ENCODE data around the gene DNAJC6. TPM values are rescaled to one million over a fixed set of nuclear protein-coding genes. Genes with fewer than 3 reads are reported as not detected.
"Not testable (repeated sequence)": the region's sequence is repeated elsewhere in the genome, so short reads cannot be mapped to it uniquely, and the experiment has no call there.

DNAJC6 gene
- polyA plus RNA-seq, 4 donors, result 2.2 to 6.6 (median 6.0) TPM

DNA sequence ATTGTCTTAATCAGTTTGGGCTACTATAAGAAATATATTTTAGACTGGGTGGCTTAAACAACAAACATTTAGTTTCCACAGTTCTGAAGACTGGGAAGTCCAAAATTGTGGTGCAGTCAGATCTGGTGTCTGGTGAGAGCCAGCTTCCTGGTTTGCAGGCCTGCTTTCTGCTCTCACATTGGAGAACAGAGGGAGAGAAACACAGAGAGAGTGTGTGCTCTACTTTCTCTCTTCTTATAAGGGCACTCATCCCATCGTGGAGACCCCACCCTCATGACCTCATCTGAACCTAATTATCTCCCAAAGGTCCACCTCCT lies 115.2 kb downstream of the DNAJC6 start:
- DNase-seq (ENCODE audit: low read depth in 4 of 4, low spot score in 3 of 4), result no peak

DNA sequence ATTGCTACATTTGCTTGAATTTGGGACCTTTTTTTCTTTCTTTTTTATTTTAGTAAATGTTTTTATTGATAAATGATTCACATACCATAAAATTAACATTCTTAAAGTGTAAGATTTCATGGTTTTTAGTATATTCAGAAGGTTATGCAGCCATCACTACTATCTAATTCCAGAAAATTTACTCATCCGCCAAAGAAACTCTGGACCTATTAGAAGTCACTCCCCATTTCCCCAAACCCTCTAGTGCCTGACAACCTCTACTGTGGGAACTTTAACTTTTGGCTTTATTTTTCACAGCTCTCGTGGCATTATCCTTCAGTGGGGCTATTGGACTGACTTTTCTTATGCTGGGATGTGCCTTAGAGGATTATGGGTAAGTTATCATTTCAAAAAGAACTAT lies 115.7 kb downstream of the DNAJC6 start:
- no peak for DNase-seq (ENCODE audit: low read depth in 4 of 4, low spot score in 3 of 4)

DNA sequence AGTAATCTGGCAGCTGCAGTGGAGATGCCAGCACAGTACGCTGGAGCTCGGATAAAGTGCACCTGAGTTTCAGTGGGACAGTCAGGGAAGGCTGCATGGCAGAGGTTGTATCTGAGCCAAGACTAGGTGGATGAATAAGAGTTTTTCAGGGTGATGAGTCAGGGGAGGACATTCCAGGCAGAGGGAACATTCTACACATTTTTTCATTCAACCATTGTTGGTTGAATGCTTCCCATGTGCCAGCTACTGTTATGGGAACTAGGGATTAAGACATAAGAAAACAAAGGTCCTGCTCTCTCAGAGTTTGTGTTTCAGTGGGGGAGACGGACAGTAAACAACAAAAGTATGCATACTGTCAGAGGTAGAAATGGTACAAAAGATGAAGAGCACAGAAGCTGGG lies 116.4 kb downstream of the DNAJC6 start:
- no peak for DNase-seq (ENCODE audit: low read depth in 4 of 4, low spot score in 3 of 4)

DNA sequence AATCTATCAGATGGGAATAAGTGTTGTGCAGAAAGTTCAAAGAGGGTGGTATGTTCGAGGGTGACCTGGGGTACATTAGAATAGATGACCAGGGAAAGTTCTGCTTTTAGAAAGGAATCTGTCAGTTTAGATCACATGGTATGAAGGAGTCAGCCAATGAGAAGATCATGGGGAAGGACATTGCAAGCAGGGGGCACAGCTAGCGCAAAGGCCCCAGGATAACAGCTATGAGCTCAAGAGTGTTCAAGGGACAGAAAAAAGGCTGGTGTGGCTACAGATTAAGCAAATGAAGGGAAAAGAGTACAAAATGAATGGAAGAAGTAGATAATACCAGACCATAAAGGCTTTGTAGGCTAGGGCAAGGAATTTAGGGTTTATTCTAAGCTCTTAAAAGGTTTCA lies 119.7 kb downstream of the DNAJC6 start:
- no peak for DNase-seq (ENCODE audit: low read depth in 4 of 4, low spot score in 3 of 4)

DNA sequence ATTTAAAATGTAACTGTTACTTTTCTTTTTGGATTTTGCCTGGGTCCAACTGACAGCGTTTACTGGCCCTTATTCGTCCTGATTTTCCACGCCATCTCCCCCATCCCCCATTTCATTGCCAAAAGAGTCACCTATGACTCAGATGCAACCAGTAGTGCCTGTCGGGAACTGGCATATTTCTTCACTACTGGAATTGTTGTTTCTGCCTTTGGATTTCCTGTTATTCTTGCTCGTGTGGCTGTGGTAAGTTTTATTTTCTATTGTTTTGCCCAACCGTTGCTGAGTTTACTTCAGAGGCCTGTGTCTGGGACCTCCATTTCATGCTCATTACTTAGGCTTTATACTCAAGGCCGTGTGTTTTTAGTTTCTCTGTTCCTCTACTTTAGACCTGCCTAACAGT lies 120.5 kb downstream of the DNAJC6 start:
- DNase-seq (ENCODE audit: low read depth in 4 of 4, low spot score in 3 of 4), result no peak

DNA sequence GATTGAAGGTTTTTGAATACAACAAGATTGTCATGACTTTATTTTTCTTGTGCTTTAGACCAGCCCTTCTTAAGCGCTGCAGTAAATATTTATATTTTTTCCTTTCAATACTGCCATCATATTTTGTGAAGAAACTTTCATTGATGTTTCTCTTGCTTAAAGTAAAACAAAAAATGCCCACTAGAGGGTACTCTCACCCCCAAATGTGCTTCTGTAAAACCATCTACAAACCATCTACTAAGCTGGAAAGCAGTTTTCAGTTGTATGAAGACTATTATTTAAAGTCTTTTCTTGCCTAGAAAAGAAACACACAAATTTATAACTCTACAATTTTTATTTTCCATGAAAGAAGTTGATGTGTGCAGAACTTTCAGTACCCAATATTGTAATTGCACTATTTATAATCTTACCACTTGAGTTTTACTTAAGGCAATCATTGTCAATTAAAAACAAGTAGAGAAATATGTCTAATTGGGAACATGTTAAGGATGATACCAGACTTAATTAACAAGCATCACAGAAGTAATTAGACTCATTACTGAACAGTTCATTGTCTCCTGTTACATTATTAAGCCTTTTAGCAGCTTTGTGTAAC lies 121.9 kb downstream of the DNAJC6 start:
- DNase-seq (ENCODE audit: low read depth in 4 of 4, low spot score in 3 of 4), result no peak

DNA sequence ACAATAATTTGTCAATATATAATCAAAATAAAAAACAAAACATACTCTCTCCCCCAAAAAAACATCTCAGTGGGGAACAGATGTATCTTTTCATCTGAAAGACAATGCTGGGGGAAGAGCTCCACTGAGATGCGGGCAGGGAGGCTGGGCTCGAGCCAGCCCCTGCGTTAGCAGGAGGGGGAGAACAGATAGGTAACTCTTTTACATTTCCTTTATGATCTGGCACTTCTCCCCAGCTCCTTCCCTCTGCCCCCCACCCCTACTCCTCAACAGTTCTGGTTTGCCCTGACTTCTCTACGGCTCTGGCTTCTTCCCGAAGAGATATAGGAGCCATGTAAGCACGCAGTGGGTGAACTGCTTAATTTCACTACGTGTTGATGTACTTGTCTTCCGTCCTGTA lies 123.6 kb downstream of the DNAJC6 start:
- no peak for DNase-seq (ENCODE audit: low read depth in 4 of 4, low spot score in 3 of 4)

DNA sequence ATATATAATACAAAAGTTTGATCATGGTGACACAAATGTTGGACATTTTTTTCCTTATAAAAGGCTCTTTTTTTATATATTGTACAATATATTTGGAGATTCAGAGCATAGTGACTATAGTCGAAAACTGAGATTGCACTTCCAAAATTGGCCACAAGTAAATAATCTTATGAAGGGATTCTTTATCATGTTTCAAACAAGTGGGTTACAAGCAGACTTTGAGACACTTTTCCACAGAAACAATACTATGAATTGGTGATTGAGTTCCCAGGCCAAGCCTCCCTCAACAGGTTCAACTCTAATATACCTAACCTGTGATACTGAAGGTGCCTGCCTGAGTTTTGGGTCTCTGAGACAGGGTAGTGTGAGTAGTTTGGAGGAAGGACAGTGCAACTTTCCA lies 124.9 kb downstream of the DNAJC6 start:
- no peak for DNase-seq (ENCODE audit: low read depth in 4 of 4, low spot score in 3 of 4)

DNA sequence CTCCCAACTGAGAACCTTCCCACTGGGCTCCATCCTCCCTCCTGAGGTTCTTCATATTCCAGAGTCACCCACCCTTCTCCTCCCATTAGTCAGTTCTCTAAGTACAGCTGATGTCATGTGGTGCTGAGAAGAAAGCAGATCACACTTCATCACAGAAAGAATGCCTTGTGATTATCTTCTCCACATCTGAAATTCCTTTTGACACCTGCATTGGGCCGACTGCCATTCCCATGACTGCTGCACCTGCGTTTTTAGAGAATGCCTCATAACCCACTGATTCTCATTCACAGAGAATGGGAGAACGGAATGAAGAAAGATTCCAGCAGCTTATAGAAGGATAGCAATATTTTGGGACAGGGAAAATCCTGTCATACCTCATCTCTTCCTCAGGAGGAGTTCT lies 125.4 kb downstream of the DNAJC6 start:
- no peak for DNase-seq (ENCODE audit: low read depth in 4 of 4, low spot score in 3 of 4)

DNA sequence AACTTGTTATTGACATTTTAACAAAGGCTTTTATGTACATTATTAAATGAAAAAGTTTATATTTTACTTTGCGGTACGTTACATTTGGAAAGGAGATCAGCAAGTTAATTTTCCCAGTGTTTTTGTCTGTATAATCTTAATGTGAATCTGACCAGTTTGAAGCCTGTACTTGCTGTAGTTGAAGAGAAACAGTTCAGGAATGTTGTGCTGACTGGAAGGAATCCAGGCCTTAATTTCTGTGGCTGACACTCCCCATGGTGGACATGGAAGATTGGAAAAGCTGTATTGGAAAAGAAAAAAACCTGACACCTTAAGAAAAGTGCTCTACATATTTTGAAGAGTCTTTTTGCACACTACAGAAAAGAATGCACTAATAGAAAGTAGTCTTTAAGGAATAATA lies 126.6 kb downstream of the DNAJC6 start:
- no peak for DNase-seq (ENCODE audit: low read depth in 4 of 4, low spot score in 3 of 4)

DNA sequence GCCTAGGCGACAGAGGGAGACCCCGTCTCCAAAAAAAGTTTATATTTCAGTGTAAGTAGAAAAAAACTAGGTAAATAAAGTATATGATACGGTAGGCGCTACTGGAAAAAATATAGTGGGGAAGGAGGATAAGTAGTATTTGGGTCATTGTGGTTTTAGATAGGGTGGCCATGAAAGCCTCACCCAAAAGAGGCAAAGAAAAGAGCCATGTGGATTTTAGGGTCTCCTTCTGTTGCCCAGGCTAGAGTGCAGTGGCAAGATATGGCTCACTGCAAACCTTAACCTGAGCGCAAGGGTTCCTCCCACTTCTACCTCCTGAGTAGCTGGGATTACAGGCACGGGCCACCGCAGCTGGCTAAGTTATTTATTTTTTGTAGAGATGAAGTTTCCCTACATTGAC lies 128.3 kb downstream of the DNAJC6 start:
- DNase-seq (ENCODE audit: low read depth in 4 of 4, low spot score in 3 of 4), result no peak

DNA sequence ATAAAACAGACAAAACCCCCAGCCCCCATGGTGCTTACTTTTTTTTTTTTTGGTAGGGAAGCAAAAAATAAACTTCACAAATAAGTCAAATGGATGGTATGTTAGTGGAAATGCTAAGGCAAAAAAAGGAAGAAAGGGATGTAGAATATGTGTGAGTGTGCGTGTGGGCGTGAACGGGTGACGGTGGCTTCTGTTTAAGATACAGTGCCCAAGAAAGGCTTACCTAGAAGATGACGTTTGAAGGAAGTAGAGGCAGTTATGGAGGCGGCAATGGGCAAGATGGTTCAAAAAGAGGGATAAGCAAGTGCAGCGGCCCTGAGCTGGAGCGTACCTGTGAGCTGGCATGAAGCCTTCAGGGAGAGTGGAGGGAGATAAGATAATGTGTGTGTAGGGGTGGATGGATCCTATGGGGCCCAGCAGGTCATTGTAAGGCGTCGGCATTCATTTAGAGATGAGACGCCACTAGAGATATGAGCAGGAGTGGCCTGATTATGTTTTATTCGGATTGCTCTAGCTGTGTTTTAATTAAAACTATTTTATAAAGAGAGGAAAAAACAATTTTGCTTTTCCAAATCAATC lies 131.1 kb downstream of the DNAJC6 start:
- DNase-seq (ENCODE audit: low read depth in 4 of 4, low spot score in 3 of 4), result no peak

DNA sequence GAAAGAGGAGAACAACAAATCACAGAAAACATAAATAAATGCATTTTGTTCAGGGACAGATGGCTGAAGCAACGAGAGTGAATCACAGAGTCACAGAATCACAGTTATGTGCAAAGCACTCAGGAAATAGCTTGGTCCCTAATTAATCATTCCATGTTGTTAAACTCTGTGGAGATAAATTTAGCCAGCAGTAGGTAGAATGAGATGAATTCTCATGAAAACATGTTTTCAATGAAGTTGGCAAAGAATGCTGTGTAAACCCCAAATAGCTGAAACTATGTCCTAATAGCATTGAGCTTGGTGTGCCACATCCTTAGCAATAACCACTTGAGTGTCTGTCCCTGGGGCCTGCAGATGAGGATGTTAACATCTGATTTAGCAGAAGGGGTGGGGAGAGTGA lies 131.6 kb downstream of the DNAJC6 start:
- DNase-seq (ENCODE audit: low read depth in 4 of 4, low spot score in 3 of 4), result no peak

DNA sequence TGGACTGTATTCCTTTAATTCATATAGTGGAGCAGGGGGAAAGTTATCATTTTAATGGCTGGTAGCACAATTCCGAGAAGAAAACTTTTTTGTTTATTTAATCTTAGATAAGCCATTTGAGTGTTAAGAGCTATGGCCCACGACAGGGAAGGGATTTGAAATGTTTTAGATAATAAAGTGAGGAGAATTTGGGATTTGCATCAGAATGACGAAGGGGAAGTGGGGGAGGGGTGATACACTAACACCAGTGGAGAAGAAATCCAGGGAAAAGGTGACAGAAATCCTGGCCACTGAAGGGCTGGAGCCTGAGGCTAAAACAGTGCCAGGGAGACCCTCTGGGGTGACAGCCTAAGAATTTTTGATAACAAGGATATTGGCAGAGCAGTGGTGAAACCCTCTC lies 132.1 kb downstream of the DNAJC6 start:
- no peak for DNase-seq (ENCODE audit: low read depth in 4 of 4, low spot score in 3 of 4)

DNA sequence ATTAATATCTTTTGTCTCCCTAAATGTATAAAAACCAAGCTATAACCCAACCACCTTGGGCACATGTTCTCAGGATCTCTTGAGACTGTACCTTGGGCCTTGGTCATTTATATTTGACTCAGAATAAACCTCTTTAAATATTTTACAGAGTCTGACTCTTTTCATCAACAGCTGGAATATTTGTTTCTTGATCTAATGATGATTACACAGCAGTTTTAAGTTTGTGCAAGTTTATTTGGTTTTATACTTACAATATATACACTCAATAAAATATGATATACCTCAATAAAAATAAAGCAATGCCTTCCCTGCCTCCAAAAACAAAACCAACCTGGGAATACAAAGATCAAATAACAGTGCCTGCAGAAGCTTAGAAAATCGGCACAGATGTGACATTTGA lies 133.1 kb downstream of the DNAJC6 start:
- no peak for DNase-seq (ENCODE audit: low read depth in 4 of 4, low spot score in 3 of 4)

DNA sequence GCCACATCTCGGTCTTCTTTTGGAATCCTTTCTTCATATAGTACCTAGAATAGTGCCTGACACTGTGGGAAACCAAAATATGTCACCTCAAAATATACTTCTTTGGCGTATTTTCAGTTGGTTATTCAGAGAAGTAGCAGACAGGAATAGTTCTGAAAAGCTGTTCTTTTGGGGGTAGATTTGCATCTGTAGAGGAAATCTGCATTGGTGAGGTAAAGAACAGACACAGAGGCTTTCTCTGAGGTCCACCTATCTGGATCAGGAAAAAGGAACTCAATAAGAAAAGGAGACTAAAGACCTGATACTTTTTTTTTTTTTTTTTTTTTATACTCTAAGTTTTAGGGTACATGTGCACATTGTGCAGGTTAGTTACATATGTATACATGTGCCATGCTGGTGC lies 134.3 kb downstream of the DNAJC6 start:
- DNase-seq (ENCODE audit: low read depth in 4 of 4, low spot score in 3 of 4), result no peak

DNA sequence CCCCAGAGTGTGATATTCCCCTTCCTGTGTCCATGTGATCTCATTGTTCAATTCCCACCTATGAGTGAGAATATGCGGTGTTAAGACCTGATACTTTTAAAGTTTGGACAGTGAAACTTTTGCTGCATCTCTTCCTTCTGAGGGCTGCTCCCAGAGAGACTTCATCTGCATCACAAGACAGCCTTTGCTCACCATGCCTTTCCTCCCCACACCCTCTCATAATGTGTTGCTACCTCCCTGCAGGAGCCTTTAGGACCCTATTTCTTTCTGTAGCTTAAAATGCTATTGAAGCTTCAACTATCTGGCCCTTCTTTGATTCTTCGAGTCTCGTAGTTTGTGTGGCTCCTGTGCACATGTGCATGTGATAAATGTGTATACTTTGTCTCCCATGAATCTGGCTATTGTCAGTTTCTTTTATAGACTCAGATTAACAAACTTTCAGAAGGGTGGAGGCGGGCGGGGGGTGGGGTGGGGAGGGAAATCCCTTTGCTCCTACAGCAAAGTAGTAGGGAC lies 134.8 kb downstream of the DNAJC6 start:
- DNase-seq (ENCODE audit: low read depth in 4 of 4, low spot score in 3 of 4), result no peak

DNA sequence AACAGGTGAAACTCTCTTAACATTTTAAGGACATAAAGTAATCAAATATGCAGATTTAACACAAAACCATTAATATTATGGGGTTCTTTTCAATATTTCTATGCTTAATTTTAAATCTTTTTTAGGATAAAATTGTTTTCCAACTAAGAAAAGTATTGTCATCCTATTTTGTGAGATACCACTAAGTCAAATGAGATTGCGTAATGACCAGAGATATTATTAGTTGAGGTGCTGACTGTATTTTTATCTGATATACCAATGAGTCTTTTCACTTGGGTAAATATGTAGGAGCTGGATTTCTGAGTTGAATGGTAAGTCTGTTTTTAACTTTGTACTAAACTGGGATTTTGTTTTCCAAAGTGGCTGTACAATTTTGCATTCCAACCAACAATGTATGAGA lies 136.5 kb downstream of the DNAJC6 start:
- DNase-seq (ENCODE audit: low read depth in 4 of 4, low spot score in 3 of 4), result no peak

DNA sequence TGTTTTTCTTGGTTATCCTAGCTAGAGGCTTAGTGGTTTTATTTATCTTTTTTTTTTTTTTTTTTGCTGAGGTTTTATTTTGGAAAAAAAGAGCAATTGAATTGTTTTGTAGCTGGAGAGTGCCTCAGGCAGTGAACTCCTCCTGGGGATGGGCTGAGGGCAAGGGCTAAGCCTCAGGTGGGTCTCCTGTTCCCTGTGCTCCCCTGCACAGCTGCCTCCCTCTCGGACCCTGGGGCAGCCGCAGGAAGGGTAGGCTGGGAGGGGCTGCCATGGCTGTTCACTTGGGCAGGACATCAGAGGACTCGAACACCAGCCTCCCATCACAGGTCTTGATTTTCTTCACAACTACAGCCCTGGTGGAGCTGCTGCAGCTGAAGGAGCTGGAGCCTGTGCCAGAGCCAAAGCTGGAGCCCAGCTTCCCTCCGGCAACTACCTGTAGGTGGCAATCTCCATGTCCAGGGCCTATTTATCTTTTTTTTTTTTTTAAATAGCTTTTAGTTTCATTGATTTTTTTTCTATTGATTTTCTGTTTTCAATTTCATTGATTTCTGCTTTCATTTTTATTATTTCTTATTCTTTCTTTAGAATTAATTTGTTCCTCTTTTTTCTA lies 140.0 kb downstream of the DNAJC6 start:
- DNase-seq (ENCODE audit: low read depth in 4 of 4, low spot score in 3 of 4), result no peak

DNA sequence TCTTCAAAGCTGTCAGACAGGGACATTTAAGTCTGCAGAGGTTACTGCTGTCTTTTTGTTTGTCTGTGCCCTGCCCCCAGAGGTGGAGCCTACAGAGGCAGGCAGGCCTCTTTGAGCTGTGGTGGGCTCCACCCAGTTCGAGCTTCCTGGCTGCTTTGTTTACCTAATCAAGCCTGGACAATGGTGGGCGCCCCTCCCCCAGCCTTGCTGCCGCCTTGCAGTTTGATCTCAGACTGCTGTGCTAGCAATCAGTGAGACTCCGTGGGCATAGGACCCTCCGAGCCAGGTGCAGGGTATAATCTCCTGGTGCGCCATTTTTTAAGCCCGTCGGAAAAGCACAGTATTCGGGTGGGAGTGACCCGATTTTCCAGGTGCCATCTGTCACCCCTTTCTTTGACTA lies 146.3 kb downstream of the DNAJC6 start:
- DNase-seq (ENCODE audit: low read depth in 4 of 4, low spot score in 3 of 4), result not testable (repeated sequence)

DNA sequence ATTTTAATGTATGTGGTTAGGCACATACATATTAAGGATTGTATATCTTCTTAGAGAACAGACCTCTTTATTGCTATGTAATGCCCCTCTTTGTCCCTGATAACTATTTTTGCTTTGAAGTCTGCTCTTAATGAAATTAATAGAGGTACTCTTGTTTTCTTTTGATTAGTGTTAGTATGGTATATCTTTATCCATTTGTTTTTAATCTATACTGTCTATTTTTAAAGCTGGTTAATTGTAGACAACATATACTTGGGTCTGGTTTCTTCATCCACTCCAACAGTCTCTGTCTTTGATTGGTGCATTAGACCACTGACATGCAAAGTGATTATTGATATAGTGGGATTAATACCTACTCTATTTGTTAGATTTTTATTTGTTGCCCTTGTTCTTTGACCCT lies 147.1 kb downstream of the DNAJC6 start:
- DNase-seq (ENCODE audit: low read depth in 4 of 4, low spot score in 3 of 4), result no peak

DNA sequence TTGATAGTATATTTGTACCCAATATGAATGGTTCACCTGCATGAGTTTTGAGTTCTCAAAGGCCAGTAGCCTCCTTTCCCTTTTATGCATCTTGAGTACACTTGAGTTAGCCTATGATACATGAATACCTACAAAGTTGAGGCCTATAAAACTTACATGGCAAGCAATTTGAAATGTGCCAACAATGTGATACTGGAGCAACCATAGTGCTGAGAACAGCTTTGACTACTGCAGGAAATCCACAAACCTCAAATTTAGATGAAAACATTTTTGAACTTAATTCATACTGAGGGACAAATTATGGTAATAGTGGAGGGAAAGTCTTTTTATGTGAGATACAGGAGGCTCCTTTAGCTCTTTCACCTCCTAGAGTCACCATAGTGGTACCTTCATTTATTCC lies 148.5 kb downstream of the DNAJC6 start:
- no peak for DNase-seq (ENCODE audit: low read depth in 4 of 4, low spot score in 3 of 4)
